Body of pancreas (tissue), 4 donors: ENCODE results near the gene KCNK2. TPM values are rescaled to one million over a fixed set of nuclear protein-coding genes. Genes with fewer than 3 reads are reported as not detected.

Source experiments
- ATAC-seq: fragments of 150-250 bp; one replicate; pipeline ENCODE4 v1.9.1; 2016
- DNase-seq, 4 donors: peaks; one replicate each; pipeline ENCODE4 v3.0.0-alpha.2; 2019
- H3K27ac ChIP-seq, 4 donors: fragments of 200-600 bp; sonication (generic); 1 replicate in 3 of 4; 2 replicates in 1 of 4; pipeline versions ENCODE4 v1.5.1 to v1.6.1; 2016 to 2019; ENCODE audit warnings: mild to moderate bottlenecking in 1 of 4, mixed read lengths in 1 of 4, moderate library complexity in 1 of 4
- H3K27me3 ChIP-seq, 2 donors: fragments of 200-600 bp; sonication (generic); one replicate each; pipeline ENCODE4 v1.6.0; 2016; ENCODE audit warnings: mild to moderate bottlenecking in 1 of 2
- H3K36me3 ChIP-seq, 2 donors: fragments of 200-600 bp; sonication (generic); replicated peaks in 1 of 2; 2 replicates each; pipeline ENCODE4 v1.5.1; 2016; ENCODE audit warnings: low read depth in 2 of 2; ENCODE audit not compliant: insufficient read depth in 1 of 2
- H3K4me1 ChIP-seq: fragments of 200-600 bp; sonication (generic); one replicate; pipeline ENCODE4 v1.6.0; 2016
- H3K4me3 ChIP-seq, 2 donors: fragments of 200-600 bp; sonication (generic); 1 replicate in 1 of 2; 2 replicates in 1 of 2; pipeline ENCODE4 v1.5.1; 2016 to 2019
- H3K9me3 ChIP-seq, 3 donors: fragments of 200-600 bp; sonication (generic); 1 replicate in 2 of 3; 2 replicates in 1 of 3; pipeline ENCODE4 v1.5.1; 2016
- POLR2A ChIP-seq, 3 donors: fragments of 450-650 bp; IDR thresholded peaks; one replicate each; pipeline ENCODE4 v1.6.1; 2016; ENCODE audit warnings: antibody characterized with exemption in 3 of 3, mild to moderate bottlenecking in 2 of 3
- WGBS, 2 donors: methylation state at CpG; one replicate each; pipeline ENCODE4 v1.1.5; 2017; 5-methylcytosine and 5-hydroxymethylcytosine counted together
- intact Hi-C: fragments of 100-400 bp; cut with DNase I; formaldehyde crosslinking; loops from one replicate; pipeline ENCODE4 v1.15.1; 2023
- total RNA-seq, 2 donors: library from RNA; depleted of rRNA; stranded (reverse); fragments of >200 nt; gene quantifications; one replicate each; pipeline ENCODE4 v1.1.0, GENCODE V29; 2016
- TF ChIP-seq, protein P1 (sequence below), 7 experiments: fragments of 450-650 bp in 4 of 7; fragments of 200-600 bp in 3 of 7; sonication (generic) in 3 of 7; IDR thresholded peaks; one replicate each; pipeline ENCODE4 v1.5.1; 2016 to 2019; ENCODE audit warnings: antibody characterized with exemption in 7 of 7

Gene KCNK2
- total RNA-seq, 2 donors from 2014 or later: 1.6 TPM; not detected in 1

DNA sequence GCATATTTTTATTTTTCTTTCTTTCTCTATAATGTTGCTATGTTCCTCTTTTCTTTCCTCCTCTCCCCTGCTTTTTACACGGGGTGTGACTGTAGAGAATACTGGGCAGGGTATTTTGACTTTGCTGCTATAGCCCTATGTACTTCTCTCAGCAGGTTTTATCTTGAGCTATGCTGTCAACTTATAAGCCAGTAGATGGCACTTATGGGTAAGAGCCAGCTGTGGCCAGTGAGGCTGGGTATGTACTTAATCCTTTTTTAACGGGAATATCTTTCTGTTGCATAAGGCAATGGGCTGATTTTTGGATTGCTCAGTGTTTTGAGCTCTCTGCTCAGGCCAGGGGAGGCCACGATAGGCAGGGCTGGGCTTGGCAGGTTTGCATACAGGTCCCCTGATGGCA lies 99.0 kb downstream of the KCNK2 start:
- Histone ChIP-seq H3K4me1 (no peaks in the 10 kb centered on the region), H3K27ac (no peak overlapping the region), H3K4me3 (no peak overlapping the region), H3K9me3 (peaks cover 0 to 13% (median 0%) of the 10 kb centered on the region in 3 donors), H3K36me3 (no peaks in the 10 kb centered on the region), H3K27me3 (no peaks in the 10 kb centered on the region)
- intact Hi-C loops: no loop called here
- TF ChIP-seq POLR2A (IDR thresholded peaks at IDR 0.05): no peak
- TF ChIP-seq, protein P1, sequence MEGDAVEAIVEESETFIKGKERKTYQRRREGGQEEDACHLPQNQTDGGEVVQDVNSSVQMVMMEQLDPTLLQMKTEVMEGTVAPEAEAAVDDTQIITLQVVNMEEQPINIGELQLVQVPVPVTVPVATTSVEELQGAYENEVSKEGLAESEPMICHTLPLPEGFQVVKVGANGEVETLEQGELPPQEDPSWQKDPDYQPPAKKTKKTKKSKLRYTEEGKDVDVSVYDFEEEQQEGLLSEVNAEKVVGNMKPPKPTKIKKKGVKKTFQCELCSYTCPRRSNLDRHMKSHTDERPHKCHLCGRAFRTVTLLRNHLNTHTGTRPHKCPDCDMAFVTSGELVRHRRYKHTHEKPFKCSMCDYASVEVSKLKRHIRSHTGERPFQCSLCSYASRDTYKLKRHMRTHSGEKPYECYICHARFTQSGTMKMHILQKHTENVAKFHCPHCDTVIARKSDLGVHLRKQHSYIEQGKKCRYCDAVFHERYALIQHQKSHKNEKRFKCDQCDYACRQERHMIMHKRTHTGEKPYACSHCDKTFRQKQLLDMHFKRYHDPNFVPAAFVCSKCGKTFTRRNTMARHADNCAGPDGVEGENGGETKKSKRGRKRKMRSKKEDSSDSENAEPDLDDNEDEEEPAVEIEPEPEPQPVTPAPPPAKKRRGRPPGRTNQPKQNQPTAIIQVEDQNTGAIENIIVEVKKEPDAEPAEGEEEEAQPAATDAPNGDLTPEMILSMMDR (IDR thresholded peaks at IDR 0.05): no peak
- no peak for ATAC-seq
- 64 to 66% methylated on average over 3 of the region's 3 CpGs for WGBS, 2 donors
- DNase-seq: no peak

DNA sequence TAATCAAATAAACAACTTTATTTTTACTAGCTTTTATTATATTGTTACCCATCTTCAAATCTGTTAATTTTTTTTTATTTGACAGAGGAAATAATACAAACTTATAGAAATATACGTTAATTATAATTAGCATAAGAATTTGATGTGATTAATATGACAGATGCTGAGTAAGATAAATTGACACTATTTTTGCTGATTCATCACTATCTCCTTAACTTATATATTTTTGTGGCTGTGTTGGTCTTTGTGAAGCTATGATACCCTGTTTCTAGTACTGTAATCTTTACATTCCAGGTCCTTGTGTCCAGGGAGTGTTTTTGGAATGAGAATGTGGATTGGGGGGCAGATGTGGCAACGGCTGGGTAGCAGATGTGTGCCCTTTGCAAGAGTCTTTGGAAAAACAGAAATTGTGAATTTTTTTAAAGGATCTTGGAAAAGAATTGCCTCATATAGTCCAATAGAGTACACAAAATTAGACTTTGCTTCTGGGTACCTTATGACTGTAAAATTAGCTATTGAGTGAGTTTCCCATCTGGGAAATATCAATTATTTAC lies 102.6 kb downstream of the KCNK2 start:
- intact Hi-C loops: no loop called here
- Histone ChIP-seq H3K27ac (no peak overlapping the region), H3K27me3 (no peaks in the 10 kb centered on the region), H3K36me3 (no peaks in the 10 kb centered on the region), H3K4me3 (no peak overlapping the region), H3K4me1 (no peaks in the 10 kb centered on the region), H3K9me3 (peaks cover 0 to 13% (median 0%) of the 10 kb centered on the region in 3 donors)
- DNase-seq (no peak), ATAC-seq (no peak)
- 47 to 55% methylated on average over 2 of the region's 2 CpGs for WGBS, 2 donors
- TF ChIP-seq, protein P1 (IDR thresholded peaks at IDR 0.05): no peak
- TF ChIP-seq POLR2A (IDR thresholded peaks at IDR 0.05): no peak

DNA sequence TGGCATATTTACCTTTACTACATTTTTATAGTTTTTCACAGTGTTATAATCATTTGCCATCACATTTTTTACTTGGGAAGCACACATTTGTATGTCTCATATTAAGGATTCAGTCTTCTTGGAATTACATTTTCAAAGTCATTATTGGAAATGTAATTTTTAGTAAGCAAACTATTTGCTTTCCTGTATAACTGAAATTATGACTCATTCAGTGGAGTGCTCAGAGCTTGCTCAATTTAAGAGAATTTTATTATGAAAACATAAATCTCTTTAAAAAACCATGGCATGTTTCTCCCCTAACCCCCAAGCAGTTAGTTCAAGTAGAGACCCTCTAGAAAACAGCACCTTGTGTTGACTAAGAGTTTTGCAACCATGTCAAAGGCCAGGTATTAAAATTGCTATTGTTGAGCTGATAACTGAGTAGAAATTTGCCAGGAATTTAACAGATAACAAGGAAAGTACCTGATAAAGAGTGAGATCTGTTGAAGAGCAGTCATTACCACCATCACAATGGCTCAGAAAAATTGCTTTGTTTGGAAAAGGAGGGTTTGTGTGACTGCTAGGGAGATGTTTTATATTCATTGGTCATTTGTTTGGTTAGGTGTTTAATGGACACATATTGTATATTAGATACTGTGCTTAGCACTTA lies 105.9 kb downstream of the KCNK2 start:
- Histone ChIP-seq H3K4me3 (no peak overlapping the region), H3K9me3 (no peaks in the 10 kb centered on the region), H3K4me1 (no peaks in the 10 kb centered on the region), H3K36me3 (no peaks in the 10 kb centered on the region), H3K27me3 (no peaks in the 10 kb centered on the region), H3K27ac (no peak overlapping the region)
- ATAC-seq (no peak), DNase-seq (no peak)
- intact Hi-C loops: no loop called here
- TF ChIP-seq POLR2A (IDR thresholded peaks at IDR 0.05): no peak
- TF ChIP-seq, protein P1 (IDR thresholded peaks at IDR 0.05): no peak

DNA sequence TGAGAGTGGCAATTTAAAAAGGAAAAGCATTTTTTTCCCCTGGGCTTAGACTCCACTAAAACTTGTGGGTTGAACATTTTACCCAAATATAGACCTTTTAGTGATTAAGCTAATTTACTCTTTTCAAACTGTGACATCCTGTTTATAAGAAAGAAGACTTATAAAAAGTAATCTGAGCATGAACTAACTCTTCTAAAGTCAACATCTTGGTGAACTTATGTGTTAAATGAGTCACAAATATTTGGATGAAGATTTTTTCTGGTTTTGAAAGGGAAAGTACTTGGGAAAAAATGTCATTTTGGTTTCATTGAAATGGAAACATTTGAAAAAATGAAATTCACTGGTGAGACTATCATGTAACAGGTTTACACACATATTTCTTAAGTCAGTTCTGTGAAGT lies 109.8 kb downstream of the KCNK2 start:
- no peak overlapping the region for H3K4me3 ChIP-seq
- intact Hi-C loops: no loop called here
- no peaks in the 10 kb centered on the region for H3K27me3 ChIP-seq
- DNase-seq (no peak), ATAC-seq (no peak)
- no peak for TF ChIP-seq POLR2A (IDR thresholded peaks at IDR 0.05)
- TF ChIP-seq, protein P1 (IDR thresholded peaks at IDR 0.05): no peak
- no peaks in the 10 kb centered on the region for H3K9me3 ChIP-seq
- no peaks in the 10 kb centered on the region for H3K4me1 ChIP-seq
- no peak overlapping the region for H3K27ac ChIP-seq
- H3K36me3 ChIP-seq: no peaks in the 10 kb centered on the region

DNA sequence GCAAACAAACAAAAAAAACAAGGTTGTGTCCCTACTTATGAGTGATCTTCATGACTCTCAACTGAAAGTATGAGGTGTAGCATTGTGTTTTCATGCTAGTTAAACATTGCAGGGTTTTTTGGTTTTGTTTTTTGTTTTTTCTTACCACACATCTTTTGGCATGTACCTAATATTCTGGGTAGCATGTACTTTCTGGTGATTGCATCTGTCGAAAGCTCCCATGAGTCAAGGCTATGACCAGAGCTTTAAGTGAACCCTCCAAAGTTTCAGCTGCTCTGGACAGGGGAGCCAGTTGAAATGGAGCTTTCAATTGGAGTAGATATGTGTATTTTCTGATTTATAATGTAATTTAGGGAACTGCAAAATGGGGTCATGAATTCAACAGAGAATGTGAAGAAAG lies 115.5 kb downstream of the KCNK2 start:
- 68% methylated on average over 1 of the region's 1 CpG for WGBS, 2 donors

More for the DNA sequence above, 115.5 kb downstream of the KCNK2 start:
- Histone ChIP-seq H3K9me3 (no peaks in the 10 kb centered on the region), H3K27me3 (no peaks in the 10 kb centered on the region), H3K4me1 (no peaks in the 10 kb centered on the region), H3K4me3 (no peak overlapping the region), H3K36me3 (no peaks in the 10 kb centered on the region), H3K27ac (no peak overlapping the region)
- ATAC-seq: no peak
- DNase-seq: no peak
- intact Hi-C loops: no loop called here
- TF ChIP-seq, protein P1 (IDR thresholded peaks at IDR 0.05): no peak
- TF ChIP-seq POLR2A (IDR thresholded peaks at IDR 0.05): no peak
